Motor neuron (in vitro differentiated cells): ENCODE results near the gene SMIM12. TPM values are rescaled to one million over a fixed set of nuclear protein-coding genes. Genes with fewer than 3 reads are reported as not detected.

ENCODE experiments used
- ATAC-seq, 8 experiments: fragments of 200-7000 bp; cut with Tn5 transposase; replicated peaks in 6 of 8; 2 replicates each; pipeline ENCODE4 v1.8.0; 2021; ENCODE audit warnings: mild to moderate bottlenecking in 8 of 8, moderate library complexity in 8 of 8
- H3K27ac ChIP-seq, 2 donors: fragments of 250-450 bp; sonication (Bioruptor Pico); 2 replicates each; pipeline ENCODE4 v1.9.0; 2021; ENCODE audit warnings: antibody characterized with exemption in 2 of 2, mild to moderate bottlenecking in 2 of 2, moderate library complexity in 1 of 2
- H3K4me1 ChIP-seq, 2 donors: fragments of 250-450 bp; sonication (Bioruptor Pico); replicated peaks in 1 of 2; 2 replicates each; pipeline ENCODE4 v1.6.1; 2021; ENCODE audit warnings: antibody characterized with exemption in 2 of 2, mild to moderate bottlenecking in 2 of 2, moderate library complexity in 1 of 2
- H3K4me3 ChIP-seq, 5 donors: fragments of 250-450 bp; sonication (Bioruptor Pico); 2 replicates each; pipeline ENCODE4 v1.9.0; 2021; ENCODE audit warnings: antibody characterized with exemption in 5 of 5, mild to moderate bottlenecking in 5 of 5, moderate library complexity in 4 of 5
- WGBS, 10 experiments: fragments of 450-650 bp; shearing (Covaris generic); methylation state at CpG; one replicate each; pipeline ENCODE4 v1.0.0; 2022; 5-methylcytosine and 5-hydroxymethylcytosine counted together
- in situ Hi-C, 9 experiments: fragments of 400-800 bp; cut with MboI; loops; one replicate each; pipeline ENCODE4 v1.15.0; 2021; ENCODE audit warnings: low sequenced_read_pairs in 9 of 9, low pct_unique_long_range_greater_than_20kb in 2 of 9; ENCODE audit not compliant: unreplicated experiment in 9 of 9
- total RNA-seq, 8 experiments: library from RNA; unstranded; fragments of 300-600 nt; gene quantifications; 2 replicates each; pipeline versions ENCODE4 v1.2.3 to v1.2.4, GENCODE V29; 2022

SMIM12 gene
- 10 to 100 TPM; 11.3 to 34.4 (median 24.5) TPM for total RNA-seq

GRCh38 chr1:34859446-34860200 is at the start of gene SMIM12:
Gene SMIM12, minus strand, starts transcription at chr1:34859749. Its CDS starts 3,772 bp downstream, at chr1:34855977.
- in situ Hi-C loops = no loop called here
- ATAC-seq = peak; percentile 96 to 100 (median 99)
- Histone ChIP-seq H3K4me1 (peaks cover 12 to 14% of the 10 kb centered on the region in 2 donors), H3K4me3 (peak within 1 kb of the TSS; percentile 60 to 95 (median 82)), H3K27ac (peak within 1 kb of the TSS; percentile 3 to 62)
- 0 to 16% (median 4%) methylated on average over 1 to 26 of the region's 47 CpGs for WGBS, 10 experiments

GRCh38 chr1:34908369-34908768 is 48.8 kb upstream of the SMIM12 start:
- H3K27ac ChIP-seq = no peak overlapping the region
- H3K4me1 ChIP-seq = peaks cover 6 to 7% of the 10 kb centered on the region in 2 donors
- ATAC-seq = no peak
- in situ Hi-C loops = no loop called here
- 0 to 67% (median 32%) methylated on average over 1 to 3 of the region's 3 CpGs for WGBS, 10 experiments
- no peak overlapping the region for H3K4me3 ChIP-seq

GRCh38 chr1:34907487-34908090 is 48.0 kb upstream of the SMIM12 start:
- H3K27ac ChIP-seq = no peak overlapping the region

GRCh38 chr1:34906756-34907155 is 47.2 kb upstream of the SMIM12 start:
- in situ Hi-C loops = no loop called here
- Histone ChIP-seq H3K27ac (no peak overlapping the region), H3K4me3 (no peak overlapping the region)

More at GRCh38 chr1:34907487-34908090, 48.0 kb upstream of the SMIM12 start:
- WGBS, 10 experiments = 30 to 66% (median 50%) methylated on average over 2 to 5 of the region's 5 CpGs; no CpG with 5 or more reads in 2 of the 10 experiments
- in situ Hi-C loops = no loop called here
- no peak for ATAC-seq
- H3K4me3 ChIP-seq = no peak overlapping the region
- H3K4me1 ChIP-seq = peaks cover 6 to 7% of the 10 kb centered on the region in 2 donors

GRCh38 chr1:34906222-34906621 is 46.7 kb upstream of the SMIM12 start:
- in situ Hi-C loops = no loop called here
- peaks cover 6 to 7% of the 10 kb centered on the region in 2 donors for H3K4me1 ChIP-seq
- no peak overlapping the region for H3K27ac ChIP-seq
- ATAC-seq = peak in 5 of 8 experiments; percentile 45 to 100 (median 76)
- WGBS, 10 experiments = 0 to 88% (median 14%) methylated on average over 1 of the region's 1 CpG; no CpG with 5 or more reads in 3 of the 10 experiments
- no peak overlapping the region for H3K4me3 ChIP-seq

More at GRCh38 chr1:34906756-34907155, 47.2 kb upstream of the SMIM12 start:
- ATAC-seq = peak in 3 of 8 experiments; percentile 15 to 62 (median 45)
- WGBS, 10 experiments = 19 to 89% (median 34%) methylated on average over 1 to 4 of the region's 4 CpGs; no CpG with 5 or more reads in 2 of the 10 experiments
- peaks cover 6 to 7% of the 10 kb centered on the region in 2 donors for H3K4me1 ChIP-seq

- ATAC-seq = peak in 1 of 8 experiments; percentile 12
- H3K4me1 ChIP-seq = peaks cover 6 to 7% of the 10 kb centered on the region in 2 donors
- H3K27ac ChIP-seq = no peak overlapping the region
- 40 to 100% (median 50%) methylated on average over 1 to 8 of the region's 12 CpGs; no CpG with 5 or more reads in 7 of the 10 experiments for WGBS, 10 experiments
- in situ Hi-C loops = no loop called here
- no peak overlapping the region for H3K4me3 ChIP-seq
These were observed 45.5 kb upstream of the SMIM12 start for GRCh38 chr1:34905098-34905459.

GRCh38 chr1:34904236-34905097 is 44.9 kb upstream of the SMIM12 start:
- 67 to 94% (median 90%) methylated on average over 3 to 15 of the region's 33 CpGs; no CpG with 5 or more reads in 6 of the 10 experiments for WGBS, 10 experiments
- peak in 1 of 8 experiments; percentile 11 for ATAC-seq
- Histone ChIP-seq H3K4me3 (no peak overlapping the region), H3K4me1 (peaks cover 6 to 7% of the 10 kb centered on the region in 2 donors), H3K27ac (no peak overlapping the region)
- in situ Hi-C loops = no loop called here

GRCh38 chr1:34901919-34902318 is 42.4 kb upstream of the SMIM12 start:
- no peak overlapping the region for H3K27ac ChIP-seq
- no peak overlapping the region for H3K4me3 ChIP-seq
- in situ Hi-C loops = no loop called here
- peaks cover 6 to 7% of the 10 kb centered on the region in 2 donors for H3K4me1 ChIP-seq
- ATAC-seq = no peak
- WGBS, 10 experiments = 6 to 80% (median 50%) methylated on average over 1 to 5 of the region's 7 CpGs; no CpG with 5 or more reads in 3 of the 10 experiments

- 20 to 80% (median 60%) methylated on average over 2 to 8 of the region's 13 CpGs; no CpG with 5 or more reads in 2 of the 10 experiments for WGBS, 10 experiments
- in situ Hi-C loops = no loop called here
- Histone ChIP-seq H3K4me3 (no peak overlapping the region), H3K27ac (no peak overlapping the region), H3K4me1 (no peaks in the 10 kb centered on the region)
- no peak for ATAC-seq
These were observed 41.4 kb upstream of the SMIM12 start for GRCh38 chr1:34900775-34901502.

GRCh38 chr1:34899906-34900305 is 40.4 kb upstream of the SMIM12 start:
- ATAC-seq = no peak
- no peak overlapping the region for H3K27ac ChIP-seq
- H3K4me3 ChIP-seq = no peak overlapping the region
- in situ Hi-C loops = no loop called here
- H3K4me1 ChIP-seq = no peaks in the 10 kb centered on the region
- 60 to 100% (median 93%) methylated on average over 2 to 9 of the region's 16 CpGs; no CpG with 5 or more reads in 5 of the 10 experiments for WGBS, 10 experiments

GRCh38 chr1:34899471-34899870 is 39.9 kb upstream of the SMIM12 start:
- in situ Hi-C loops = no loop called here
- 20 to 76% methylated on average over 2 to 4 of the region's 4 CpGs; no CpG with 5 or more reads in 8 of the 10 experiments for WGBS, 10 experiments
- no peak overlapping the region for H3K27ac ChIP-seq
- H3K4me3 ChIP-seq = no peak overlapping the region
- no peaks in the 10 kb centered on the region for H3K4me1 ChIP-seq
- ATAC-seq = no peak

- ATAC-seq = peak in 3 of 8 experiments; percentile 38 to 79 (median 53)
- WGBS, 10 experiments = 0 to 39% (median 10%) methylated on average over 1 to 2 of the region's 2 CpGs; no CpG with 5 or more reads in 2 of the 10 experiments
- H3K4me3 ChIP-seq = no peak overlapping the region
- H3K27ac ChIP-seq = peak overlapping the region in 1 of 2 donors; percentile 51
- in situ Hi-C loops = no loop called here
- no peaks in the 10 kb centered on the region for H3K4me1 ChIP-seq
These were observed 38.8 kb upstream of the SMIM12 start for GRCh38 chr1:34898330-34898761.
